RWPE1 (cell line): ENCODE data around the gene VGLL1.
A peak's percentile ranks its signal among the peaks of the same experiment; 100 is the strongest.

Source experiments
- CTCF ChIA-PET: fragments of 350-600 bp; sonication (Branson Sonifier 250); formaldehyde crosslinking; extraction: SDS; loops from one replicate; lab custom pipeline; 2021; lab: Yijun Ruan, JAX
- POLR2A ChIA-PET: fragments of 400-600 bp; formaldehyde crosslinking; extraction: SDS; loops from one replicate; lab custom pipeline; 2020; ENCODE audit warnings: antibody characterized with exemption; ENCODE audit not compliant: low non-redundant PET; lab: Yijun Ruan, JAX
- DNase-seq: peaks from one replicate; pipeline ENCODE4 v3.0.0; 2012; ENCODE audit warnings: low spot score
- H3K27ac ChIP-seq: fragments of 450-650 bp; 2 replicates; pipeline ENCODE4 v1.5.1; 2017
- TF ChIP-seq, protein P1 (sequence below): fragments of 450-650 bp; conservative IDR thresholded peaks from 2 replicates; pipeline ENCODE4 v1.5.1; 2017; ENCODE audit warnings: low read depth, mild to moderate bottlenecking

VGLL1 gene

GRCh38 chrX:136496186-136496763, 35.7 kb upstream of the VGLL1 start:
- TF ChIP-seq, protein P1, sequence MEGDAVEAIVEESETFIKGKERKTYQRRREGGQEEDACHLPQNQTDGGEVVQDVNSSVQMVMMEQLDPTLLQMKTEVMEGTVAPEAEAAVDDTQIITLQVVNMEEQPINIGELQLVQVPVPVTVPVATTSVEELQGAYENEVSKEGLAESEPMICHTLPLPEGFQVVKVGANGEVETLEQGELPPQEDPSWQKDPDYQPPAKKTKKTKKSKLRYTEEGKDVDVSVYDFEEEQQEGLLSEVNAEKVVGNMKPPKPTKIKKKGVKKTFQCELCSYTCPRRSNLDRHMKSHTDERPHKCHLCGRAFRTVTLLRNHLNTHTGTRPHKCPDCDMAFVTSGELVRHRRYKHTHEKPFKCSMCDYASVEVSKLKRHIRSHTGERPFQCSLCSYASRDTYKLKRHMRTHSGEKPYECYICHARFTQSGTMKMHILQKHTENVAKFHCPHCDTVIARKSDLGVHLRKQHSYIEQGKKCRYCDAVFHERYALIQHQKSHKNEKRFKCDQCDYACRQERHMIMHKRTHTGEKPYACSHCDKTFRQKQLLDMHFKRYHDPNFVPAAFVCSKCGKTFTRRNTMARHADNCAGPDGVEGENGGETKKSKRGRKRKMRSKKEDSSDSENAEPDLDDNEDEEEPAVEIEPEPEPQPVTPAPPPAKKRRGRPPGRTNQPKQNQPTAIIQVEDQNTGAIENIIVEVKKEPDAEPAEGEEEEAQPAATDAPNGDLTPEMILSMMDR = no peak
- ChIA-PET CTCF (no interaction called here), POLR2A (no interaction called here)
- peak overlapping the region; percentile 96 for H3K27ac ChIP-seq
- DNase-seq = no peak

DNA sequence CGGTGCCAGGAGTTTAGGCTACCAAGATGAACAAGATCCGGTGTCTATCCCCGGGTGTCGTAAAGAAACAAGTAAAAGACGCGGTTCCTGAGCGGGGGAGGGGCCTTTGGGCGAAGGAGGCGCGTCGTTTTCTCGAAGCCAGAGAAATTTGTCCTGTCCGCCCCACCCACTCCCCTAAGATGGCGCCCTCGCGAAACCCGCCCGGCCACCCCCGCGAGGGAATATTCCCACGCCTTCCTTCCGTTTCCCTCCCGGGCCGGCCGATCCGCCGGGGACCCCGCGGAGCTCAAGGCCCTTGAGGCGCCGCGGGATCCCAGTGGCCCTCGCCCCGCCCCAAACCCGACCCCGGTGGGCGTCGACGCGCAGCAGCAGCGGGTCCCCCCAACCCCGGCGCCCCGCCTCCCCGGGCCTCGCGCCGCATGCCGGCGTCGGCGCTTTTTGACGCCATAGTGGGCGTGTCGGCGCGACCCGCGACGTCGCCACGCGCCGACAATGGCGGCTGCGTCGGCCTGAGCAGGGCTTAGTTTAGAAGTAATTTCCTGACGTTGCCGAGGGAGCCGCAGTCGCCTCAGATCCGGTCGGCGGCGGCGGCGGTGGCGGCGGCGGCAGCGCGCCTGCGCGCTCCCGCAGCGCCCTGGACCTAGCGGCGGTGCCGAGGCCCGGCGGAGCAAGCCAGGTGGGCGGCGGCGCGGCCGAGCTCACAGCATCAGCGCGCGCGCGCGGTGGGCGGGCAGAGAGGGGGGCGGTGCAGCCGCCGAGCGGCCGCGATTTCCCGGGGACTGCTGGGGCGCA, 35.1 kb upstream of the VGLL1 start:
- peak; percentile 57 for DNase-seq
- TF ChIP-seq, protein P1 = no peak
- ChIA-PET POLR2A (no interaction called here), CTCF (no interaction called here)
- H3K27ac ChIP-seq = peak overlapping the region; percentile 96

GRCh38 chrX:136497556-136498052, 34.4 kb upstream of the VGLL1 start, which contains the start of gene HTATSF1:
Gene HTATSF1 (plus strand): TSS chrX:136497592. CDS start chrX:136497685, 93 bp downstream.
- DNase-seq = no peak
- peak within 1 kb of the TSS; percentile 96 for H3K27ac ChIP-seq
- ChIA-PET POLR2A (no interaction called here), CTCF (no interaction called here)
- TF ChIP-seq, protein P1 = no peak

- TF ChIP-seq, protein P1 = no peak
- CTCF ChIA-PET = no interaction called here
- no peak overlapping the region for H3K27ac ChIP-seq
- DNase-seq = no peak
- POLR2A ChIA-PET = no interaction called here
These were observed 12.9 kb upstream of the VGLL1 start for GRCh38 chrX:136519069-136519468.

DNA sequence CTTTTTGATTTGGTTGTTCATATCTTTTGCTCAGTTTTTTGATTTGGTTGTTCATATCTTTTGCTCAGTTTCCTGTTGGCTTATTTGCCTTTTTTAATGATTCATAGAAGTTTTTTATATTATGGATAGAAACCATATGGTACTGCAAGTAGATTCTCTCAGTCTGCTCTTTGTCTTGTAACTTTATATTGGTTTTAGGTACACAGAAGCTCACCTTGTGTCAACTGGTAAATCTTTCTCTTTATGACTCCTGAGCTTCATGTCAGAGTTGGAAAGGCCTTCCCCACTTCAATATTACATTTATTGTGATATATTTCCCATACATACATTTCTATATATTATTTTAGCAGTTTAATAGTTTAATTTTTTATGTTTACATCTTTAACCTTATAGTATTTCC, 8.2 kb upstream of the VGLL1 start:
- DNase-seq = no peak
- CTCF ChIA-PET = no interaction called here
- no peak overlapping the region for H3K27ac ChIP-seq
- POLR2A ChIA-PET = no interaction called here
- TF ChIP-seq, protein P1 = no peak

GRCh38 chrX:136525738-136526606, 6.0 kb upstream of the VGLL1 start:
- peak; percentile 45 for DNase-seq
- H3K27ac ChIP-seq = no peak overlapping the region
- ChIA-PET POLR2A (no interaction called here), CTCF (interaction anchor here (0.5 kb wide), 1 partner anchor 174 kb away, joined by 4 read pairs; no protein-coding TSS in a partner anchor)
- TF ChIP-seq, protein P1 = no peak
